HG03064 (cell line): Measurements from ENCODE around the gene CHTOP.
"Not testable (repeated sequence)": the region's sequence is repeated elsewhere in the genome, so short reads cannot be mapped to it uniquely, and the experiment has no call there.

Experiments used
- ATAC-seq: cut with Tn5 transposase; IDR thresholded peaks from one replicate; pipeline ENCODE4 v1.9.1; 2021; ENCODE audit warnings: low read depth; ENCODE audit not compliant: unreplicated experiment

CHTOP gene

GRCh38 chr1:153630384-153630783 lies 3.5 kb upstream of the CHTOP start:
- ATAC-seq = no peak

DNA sequence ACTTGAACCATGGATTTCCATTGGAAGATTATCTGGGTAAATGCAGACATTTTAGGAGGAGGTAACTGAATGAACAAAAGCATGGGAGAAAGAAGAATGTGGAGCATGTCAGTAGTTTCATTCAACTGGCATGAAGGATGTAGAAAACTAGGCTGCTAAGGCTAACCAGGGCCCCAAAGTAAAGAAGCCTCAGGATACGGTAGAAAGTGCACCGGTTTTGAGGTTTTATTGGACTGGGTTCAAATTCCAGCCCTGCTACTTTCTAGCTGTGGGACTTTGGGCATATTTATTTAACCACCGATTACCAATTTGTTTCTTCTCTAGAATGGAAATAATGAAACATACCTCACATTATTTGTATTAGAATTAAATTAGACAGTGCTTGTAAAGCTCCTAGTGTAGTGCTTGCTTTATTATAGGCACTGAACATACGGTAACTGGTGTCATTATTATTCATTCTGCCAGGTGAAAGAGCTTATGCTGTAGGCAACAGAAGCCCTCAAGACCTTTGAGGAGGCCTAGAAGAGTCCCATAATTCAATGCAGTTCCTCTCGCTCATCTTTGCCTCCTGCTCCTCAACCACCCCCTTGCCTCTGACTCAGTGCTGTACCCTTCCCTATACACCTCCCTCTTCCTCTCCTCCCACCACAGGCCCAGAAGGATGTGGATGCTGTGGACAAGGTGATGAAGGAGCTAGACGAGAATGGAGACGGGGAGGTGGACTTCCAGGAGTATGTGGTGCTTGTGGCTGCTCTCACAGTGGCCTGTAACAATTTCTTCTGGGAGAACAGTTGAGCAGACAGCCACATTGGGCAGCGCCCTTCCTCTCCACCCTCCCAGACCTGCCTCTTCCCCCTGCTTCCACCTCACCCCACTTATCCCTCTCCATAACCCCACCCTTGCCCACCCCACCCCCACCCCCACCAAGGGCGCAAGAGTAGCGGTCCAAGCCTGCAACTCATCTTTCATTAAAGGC lies 2.5 kb upstream of the CHTOP start:
- ATAC-seq = no peak

DNA sequence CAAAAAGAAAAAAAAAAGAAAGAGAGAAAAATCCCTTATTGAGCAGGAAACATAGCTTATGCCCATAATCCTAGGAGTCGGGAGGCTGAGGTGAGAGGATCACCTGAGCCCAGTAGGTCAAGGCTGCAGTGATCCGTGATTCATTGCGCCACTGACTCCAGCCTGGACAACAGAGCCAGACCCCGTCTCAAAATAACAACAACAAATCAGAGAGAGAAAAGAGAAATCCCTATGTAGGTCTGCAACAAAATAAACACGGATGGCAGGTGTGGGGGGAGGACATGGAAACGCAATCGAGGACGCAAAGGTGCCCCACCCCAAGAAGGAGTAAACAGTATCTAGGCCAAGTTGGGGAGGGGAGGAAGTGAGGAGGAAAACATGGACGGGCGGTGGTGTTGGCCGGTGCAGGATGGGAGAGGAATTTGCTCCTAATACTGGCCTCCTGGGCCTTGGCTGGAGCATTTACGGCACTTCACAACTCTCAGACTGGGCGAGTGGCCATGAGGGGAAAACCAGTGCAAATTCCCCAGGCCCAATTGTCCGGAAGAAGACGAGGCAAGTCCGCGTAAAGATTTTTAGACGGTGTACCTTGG lies 609 bp upstream of the CHTOP start:
- ATAC-seq = no peak

DNA sequence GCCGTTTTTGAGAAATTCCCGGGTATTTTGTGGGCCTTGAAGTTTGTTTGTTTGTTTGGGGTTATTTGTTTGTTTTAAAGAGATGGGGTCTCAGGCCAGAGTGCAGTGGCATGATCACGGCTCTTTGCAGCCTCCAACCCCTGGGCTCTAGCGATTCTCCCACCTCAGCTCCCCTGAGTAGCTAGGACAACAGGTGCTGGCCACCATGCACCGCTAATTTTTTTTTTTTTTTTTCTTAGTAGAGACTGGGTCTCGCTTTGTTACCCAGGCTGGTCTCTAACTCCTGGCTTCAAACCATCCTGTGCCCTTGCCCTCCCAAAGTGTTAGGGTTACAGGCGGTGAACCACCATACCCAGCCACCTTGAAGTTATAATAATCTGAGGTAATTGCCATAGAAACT lies 2.0 kb downstream of the CHTOP start:
- ATAC-seq = no peak

DNA sequence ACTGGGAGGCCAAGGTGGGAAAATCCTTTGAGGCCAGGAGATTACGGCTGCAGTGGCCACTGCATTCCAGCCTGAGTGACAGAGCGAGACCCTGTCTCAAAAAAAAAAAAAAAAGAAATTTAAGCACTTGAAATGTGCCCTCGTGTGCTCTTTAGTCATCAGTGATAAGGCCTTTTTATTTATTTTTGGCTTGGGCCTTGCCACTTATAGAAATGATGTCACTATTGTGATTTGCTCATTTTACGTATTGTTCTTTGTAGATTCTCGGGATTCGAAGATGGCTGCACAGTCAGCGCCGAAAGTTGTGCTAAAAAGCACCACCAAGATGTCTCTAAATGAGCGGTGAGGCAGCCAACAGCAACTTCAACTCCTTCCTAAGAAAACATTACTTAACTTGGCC lies 2.4 kb downstream of the CHTOP start:
- no peak for ATAC-seq

GRCh38 chr1:153638261-153638660 lies 4.4 kb downstream of the CHTOP start:
- ATAC-seq = no peak

DNA sequence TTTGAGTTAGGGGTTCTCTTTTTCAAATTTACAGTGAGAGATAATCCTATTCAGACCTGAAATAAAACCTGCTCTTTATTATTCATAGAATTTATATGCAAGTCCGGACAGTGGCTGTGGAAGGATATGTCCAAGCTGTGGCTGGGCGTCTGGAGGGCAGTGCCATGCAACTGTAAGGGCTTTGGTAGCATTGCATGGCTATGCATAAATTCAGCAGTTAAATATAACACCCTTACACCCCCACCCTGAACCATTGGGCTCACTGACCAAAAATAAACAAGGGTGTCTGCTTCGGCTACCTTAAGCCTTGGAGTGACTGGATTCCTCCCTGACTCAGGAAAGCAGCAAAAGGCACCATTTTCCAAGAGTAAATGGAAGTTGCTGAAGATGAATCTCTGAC lies 5.4 kb downstream of the CHTOP start:
- no peak for ATAC-seq

DNA sequence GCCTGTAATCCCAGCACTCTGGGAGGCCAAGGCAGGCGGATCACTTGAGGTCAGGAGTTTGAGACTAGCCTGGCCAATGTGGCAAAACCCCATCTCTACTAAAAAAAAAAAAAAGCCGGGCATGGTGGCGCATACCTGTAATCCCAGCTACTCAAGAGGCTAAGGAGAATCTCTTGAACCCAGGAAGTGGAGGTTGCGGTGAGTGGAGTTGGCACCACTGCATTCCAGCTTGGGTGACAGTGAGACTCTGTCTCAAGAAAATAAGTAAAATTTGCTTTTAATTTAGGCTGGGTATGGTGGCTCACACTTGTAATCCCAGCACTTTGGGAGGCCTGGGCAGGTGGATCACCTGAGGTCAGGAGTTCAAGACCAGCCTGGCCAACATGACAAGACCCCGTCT lies 6.3 kb downstream of the CHTOP start:
- not testable (repeated sequence) for ATAC-seq

GRCh38 chr1:153640861-153641260 lies 7.0 kb downstream of the CHTOP start:
- ATAC-seq = no peak

DNA sequence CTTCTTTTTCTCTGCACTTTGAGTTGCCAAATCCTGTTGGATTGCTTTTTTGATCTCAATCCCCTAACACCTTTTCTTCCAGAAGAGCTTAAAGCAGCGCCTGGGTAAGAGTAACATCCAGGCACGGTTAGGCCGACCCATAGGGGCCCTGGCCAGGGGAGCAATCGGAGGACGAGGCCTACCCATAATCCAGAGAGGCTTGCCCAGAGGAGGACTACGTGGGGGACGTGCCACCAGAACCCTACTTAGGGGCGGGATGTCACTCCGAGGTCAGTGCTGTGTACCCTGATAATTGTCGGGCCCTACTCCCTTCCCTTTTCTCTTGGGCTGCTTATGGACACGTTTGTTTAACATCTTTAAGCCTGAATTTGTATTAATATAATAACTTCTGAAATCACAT lies 8.3 kb downstream of the CHTOP start:
- ATAC-seq = no peak

DNA sequence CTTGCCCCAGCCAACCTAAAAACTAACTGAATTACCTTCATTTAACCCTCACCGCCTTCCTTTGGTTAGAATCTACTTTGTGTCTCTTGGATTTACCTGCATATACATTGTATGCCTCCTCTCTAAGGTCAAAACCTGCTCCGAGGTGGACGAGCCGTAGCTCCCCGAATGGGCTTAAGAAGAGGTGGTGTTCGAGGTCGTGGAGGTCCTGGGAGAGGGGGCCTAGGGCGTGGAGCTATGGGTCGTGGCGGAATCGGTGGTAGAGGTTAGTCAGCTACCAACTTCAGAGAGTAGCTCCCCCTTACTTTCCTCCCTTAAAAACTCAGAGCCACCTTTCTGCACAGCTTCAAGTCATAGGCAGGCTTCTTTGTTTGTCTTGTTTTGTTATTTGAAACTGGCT lies 9.2 kb downstream of the CHTOP start:
- no peak for ATAC-seq

DNA sequence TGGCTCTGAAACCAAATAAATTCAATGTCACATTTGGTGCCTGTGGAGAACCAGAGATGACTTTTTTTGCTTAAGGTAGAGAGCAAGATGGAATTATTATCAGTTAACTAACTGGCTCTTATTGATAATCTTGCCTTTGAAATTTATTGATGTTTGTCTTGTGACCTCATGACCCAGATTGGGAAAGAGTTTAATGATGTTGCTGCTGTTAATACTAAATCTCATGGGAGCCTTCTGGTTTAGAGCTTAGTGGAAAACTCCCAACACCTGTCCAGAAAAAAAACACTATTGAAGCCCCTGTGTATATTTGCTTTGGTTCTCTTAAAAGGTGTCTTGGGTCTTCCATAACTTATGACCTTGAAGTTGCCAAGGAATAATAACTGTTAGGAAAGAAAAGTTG lies 9.9 kb downstream of the CHTOP start:
- no peak for ATAC-seq

- no peak for ATAC-seq
Observed at GRCh38 chr1:153646672-153647345, 12.9 kb downstream of the CHTOP start.

GRCh38 chr1:153647346-153647714 lies 13.5 kb downstream of the CHTOP start:
- no peak for ATAC-seq

DNA sequence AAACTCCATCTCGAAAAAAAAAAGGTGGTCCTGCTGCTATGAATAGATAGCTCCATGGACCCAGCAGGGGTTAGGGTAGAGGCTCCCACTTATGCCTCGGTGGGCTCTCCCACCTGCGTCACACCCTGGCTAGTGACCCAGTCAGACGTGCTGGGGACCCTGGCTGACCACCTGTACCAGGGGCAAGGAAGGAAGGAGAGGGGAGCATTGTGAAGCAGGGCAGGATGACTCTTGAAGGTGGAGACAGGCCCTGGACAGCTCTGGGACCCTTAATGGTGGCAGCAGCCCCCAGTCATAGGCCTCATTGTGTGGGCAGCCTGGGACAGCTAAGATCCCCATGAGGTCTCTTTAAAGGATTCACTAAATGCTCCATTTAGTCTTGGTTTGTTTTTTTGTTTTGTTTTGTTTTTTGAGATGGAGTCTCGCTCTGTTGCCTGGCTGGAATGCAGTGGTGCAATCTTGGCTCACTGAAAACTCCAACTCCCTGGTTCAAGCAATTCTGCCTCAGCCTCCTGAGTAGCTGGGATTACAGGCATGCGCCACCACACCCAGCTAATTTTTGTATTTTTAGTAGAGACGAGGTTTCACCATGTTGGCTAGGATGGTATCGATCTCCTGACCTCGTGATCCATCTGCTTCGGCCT lies 14.3 kb downstream of the CHTOP start:
- no peak for ATAC-seq

DNA sequence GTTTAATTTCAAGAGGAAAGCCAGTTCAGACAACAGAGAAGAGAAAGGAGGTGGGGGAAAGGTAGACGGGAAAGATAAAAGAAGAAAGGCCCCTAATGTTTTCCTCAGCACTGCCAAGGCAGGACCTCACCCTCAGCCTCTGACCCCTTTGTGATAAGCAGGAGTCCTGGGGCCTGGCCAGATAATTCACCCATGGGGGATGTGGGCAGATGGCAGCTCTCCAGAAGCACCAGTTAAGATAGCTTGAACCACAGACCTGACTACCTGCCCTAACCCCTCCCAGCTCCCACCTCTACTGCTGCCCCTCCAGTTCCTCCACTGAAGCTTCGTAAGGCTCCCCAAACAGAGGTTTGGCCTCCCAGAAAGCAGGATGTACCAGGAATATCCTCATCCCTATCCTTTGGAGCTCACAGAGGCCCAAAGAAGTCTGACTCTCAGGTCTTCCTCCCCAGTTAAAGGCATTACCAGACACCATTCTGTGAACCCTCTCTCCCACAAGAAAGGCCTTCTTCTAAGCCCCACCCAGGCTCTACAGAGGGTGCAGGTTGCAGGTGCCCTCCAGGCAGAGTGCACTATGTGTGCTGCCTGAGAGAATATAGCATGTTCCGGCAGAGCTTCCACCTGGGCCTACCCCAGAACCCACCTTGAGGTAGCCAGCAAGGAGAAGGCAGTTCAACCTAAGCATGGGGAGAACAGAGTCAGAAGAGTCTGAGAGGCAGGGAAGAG lies 15.4 kb downstream of the CHTOP start:
- ATAC-seq = no peak

DNA sequence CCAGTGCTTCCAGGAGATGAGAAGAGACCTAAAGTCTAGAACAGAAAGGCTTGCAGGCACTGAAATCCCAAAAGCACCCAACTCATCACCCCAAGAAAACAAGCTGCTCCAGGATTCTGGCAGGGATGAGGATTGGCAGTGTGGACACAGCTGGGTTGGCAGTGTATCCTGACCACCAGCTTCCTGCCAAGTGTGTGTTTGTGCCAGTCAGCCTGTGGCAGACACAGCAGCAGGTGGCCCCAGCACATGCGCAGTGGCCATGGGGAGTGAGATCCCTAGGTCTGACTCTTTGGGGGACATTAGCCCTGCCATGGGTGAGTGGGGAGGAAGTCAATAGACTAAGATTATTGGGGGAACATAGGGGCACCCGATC lies 16.0 kb downstream of the CHTOP start:
- no peak for ATAC-seq

DNA sequence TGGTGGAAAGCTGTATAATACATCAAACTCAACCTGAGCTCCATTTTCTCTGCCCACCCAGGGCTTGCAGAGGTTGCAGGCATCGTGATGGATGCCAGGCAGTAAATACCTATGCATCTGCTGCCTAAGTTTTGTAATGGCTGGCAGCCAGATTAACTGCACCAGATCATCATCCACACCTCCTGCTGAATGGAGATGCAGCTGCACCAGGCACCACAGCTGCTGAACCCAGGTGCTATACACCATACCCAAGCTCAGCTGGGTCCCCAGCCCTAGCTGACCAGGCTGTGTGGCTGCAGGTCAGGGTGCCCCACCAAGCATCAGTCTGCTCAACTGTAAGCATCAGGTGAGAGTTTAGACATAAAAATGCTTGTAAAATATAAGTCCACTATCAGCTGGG lies 17.9 kb downstream of the CHTOP start:
- ATAC-seq = no peak

DNA sequence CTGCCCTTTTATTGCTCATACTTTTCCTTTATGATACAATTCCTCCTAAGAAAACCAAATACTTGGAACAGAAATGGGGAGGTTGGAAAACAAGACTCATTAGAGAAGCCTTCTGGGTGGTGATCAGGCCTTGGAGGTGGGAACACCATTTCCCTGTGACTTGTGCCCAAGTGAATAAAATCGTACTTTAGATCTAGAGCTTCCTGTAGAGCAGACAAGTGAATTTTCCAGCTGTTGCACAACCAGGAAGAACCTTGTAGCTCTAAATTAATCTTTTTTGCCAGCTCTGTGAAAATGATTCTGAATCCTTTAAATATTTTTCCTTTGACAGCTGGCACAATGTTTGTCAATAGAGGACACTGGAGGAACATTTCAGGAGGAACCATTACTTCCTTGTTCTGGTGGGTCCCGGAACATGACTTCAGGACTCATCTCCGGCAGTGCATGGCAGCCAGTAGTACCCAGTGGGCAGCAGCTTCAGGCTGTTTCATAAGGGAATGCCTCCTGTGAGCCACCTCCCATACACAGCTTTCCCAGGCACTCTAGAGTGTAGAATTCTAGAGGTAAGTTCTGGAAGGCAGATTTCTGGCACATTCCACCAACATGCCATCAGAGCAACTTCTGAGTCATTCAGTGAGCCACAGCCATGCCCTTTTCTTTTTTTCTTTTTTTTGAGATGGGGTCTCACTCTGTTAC lies 19.1 kb downstream of the CHTOP start:
- no peak for ATAC-seq

DNA sequence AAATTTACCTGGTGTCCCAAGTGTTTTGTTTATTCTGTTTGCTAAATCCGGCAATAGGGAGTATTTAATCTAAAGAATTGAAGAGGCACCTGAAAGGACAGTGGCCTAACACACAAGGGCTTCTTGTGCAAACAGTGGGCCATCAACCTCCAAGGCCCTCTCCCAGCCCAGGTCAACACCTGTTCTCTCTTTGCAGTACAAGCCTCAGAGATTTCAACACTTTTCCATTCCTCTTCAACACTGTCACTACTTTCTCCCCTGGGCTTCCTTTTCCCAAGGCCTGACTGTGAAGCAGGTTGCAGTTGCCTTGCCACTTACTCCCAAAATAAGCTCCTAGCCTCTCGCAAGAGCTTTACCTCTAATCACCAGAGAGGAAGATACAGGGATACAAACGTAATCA lies 21.5 kb downstream of the CHTOP start:
- ATAC-seq = no peak
